Measurements from ENCODE around the gene ICAM1. TPM values are rescaled to one million over a fixed set of nuclear protein-coding genes. Genes with fewer than 3 reads are reported as not detected.

Gene ICAM1
- total and polyA plus RNA-seq, 2 of the 13 experiments (the other 11 are each of a cell fraction or from before 2014, with no cell fraction given): 37.9 to 98.4 TPM

DNA sequence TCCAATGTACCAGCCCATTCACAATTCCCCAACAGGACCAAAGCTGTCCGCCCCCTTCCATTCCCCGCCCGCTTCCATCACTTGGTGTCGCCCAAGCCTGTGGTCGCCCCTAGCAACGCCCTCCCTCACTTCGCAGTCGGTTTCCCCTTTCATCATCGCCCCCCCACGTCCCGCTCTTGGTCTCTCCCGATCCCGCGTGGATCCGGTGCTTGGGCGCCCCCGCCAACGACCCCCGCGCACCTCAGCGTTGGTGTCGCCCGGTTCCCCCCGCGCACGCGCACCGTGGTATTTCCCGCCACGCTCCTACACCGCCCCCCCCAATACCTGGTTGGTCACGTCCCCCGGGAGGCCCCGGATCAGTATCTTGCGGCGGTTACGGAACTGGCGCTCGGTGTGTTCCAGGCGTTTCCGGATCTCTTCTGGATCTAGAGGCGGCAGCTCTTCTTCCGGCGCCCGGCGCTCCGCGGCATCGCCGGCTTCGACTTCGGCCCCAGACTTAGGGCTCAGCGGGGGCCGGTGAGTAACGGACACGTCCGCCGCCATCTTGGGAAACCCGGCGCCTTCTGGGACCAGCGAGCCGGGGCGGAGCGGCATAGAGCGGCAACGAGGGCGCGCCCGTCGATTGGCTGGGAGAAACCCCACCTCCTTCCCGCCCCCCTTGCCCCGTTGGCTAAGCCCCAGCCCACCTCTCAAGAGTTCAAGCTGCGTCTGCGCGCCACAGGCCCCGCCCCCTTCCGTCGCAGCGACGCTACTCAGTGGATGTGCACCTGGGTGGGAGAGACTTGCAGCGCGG is 62.2 kb downstream of the ICAM1 start, which contains the start of gene RAVER1 (continued):
- TF ChIP-seq ZNF790 (CRISPR knock-in tag; IDR thresholded peaks at IDR 0.05; ENCODE audit: borderline replicate concordance) (no peak), ZNF121 (CRISPR knock-in tag; IDR thresholded peaks at IDR 0.05) (no peak), RORA (CRISPR knock-in tag; IDR thresholded peaks at IDR 0.05) (no peak), SIN3B (IDR thresholded peaks at IDR 0.05; ENCODE audit: low read length) (peak; percentile 54; the same call in 1 of the 2 replicates), DMAP1 (CRISPR knock-in tag; IDR thresholded peaks at IDR 0.05) (peak; percentile 90), ZNF557 (CRISPR knock-in tag; IDR thresholded peaks at IDR 0.05) (no peak), IKZF4 (CRISPR knock-in tag; IDR thresholded peaks at IDR 0.05; ENCODE audit: borderline replicate concordance, low read depth, not compliant biosample characterization) (no peak), TCF7L2 (IDR thresholded peaks at IDR 0.05; ENCODE audit: low read depth, low read length) (no peak), RAD51 (IDR thresholded peaks at IDR 0.05; ENCODE audit: borderline replicate concordance) (no peak), ZNF644 (CRISPR knock-in tag; IDR thresholded peaks at IDR 0.05; ENCODE audit: low read depth) (no peak), ZNF558 (CRISPR knock-in tag; IDR thresholded peaks at IDR 0.05; ENCODE audit: borderline replicate concordance) (no peak; the same call in 1 of the 2 replicates), SP1 (IDR thresholded peaks at IDR 0.05) (no peak), SP1 (CRISPR knock-in tag; IDR thresholded peaks at IDR 0.05) (peak; percentile 89)
- TF ChIP-seq, protein P1, sequence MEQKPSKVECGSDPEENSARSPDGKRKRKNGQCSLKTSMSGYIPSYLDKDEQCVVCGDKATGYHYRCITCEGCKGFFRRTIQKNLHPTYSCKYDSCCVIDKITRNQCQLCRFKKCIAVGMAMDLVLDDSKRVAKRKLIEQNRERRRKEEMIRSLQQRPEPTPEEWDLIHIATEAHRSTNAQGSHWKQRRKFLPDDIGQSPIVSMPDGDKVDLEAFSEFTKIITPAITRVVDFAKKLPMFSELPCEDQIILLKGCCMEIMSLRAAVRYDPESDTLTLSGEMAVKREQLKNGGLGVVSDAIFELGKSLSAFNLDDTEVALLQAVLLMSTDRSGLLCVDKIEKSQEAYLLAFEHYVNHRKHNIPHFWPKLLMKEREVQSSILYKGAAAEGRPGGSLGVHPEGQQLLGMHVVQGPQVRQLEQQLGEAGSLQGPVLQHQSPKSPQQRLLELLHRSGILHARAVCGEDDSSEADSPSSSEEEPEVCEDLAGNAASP (CRISPR knock-in tag; IDR thresholded peaks at IDR 0.05; ENCODE audit: borderline replicate concordance): no peak
- TF ChIP-seq, protein P2, sequence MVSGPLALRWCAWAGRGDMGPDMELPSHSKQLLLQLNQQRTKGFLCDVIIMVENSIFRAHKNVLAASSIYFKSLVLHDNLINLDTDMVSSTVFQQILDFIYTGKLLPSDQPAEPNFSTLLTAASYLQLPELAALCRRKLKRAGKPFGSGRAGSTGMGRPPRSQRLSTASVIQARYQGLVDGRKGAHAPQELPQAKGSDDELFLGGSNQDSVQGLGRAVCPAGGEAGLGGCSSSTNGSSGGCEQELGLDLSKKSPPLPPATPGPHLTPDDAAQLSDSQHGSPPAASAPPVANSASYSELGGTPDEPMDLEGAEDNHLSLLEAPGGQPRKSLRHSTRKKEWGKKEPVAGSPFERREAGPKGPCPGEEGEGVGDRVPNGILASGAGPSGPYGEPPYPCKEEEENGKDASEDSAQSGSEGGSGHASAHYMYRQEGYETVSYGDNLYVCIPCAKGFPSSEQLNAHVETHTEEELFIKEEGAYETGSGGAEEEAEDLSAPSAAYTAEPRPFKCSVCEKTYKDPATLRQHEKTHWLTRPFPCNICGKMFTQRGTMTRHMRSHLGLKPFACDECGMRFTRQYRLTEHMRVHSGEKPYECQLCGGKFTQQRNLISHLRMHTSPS (CRISPR knock-in tag; IDR thresholded peaks at IDR 0.05; ENCODE audit: low read depth): no peak; the same call in 1 of the 2 replicates
- TF ChIP-seq, protein P3, sequence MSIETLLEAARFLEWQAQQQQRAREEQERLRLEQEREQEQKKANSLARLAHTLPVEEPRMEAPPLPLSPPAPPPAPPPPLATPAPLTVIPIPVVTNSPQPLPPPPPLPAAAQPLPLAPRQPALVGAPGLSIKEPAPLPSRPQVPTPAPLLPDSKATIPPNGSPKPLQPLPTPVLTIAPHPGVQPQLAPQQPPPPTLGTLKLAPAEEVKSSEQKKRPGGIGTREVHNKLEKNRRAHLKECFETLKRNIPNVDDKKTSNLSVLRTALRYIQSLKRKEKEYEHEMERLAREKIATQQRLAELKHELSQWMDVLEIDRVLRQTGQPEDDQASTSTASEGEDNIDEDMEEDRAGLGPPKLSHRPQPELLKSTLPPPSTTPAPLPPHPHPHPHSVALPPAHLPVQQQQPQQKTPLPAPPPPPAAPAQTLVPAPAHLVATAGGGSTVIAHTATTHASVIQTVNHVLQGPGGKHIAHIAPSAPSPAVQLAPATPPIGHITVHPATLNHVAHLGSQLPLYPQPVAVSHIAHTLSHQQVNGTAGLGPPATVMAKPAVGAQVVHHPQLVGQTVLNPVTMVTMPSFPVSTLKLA (IDR thresholded peaks at IDR 0.05): no peak; the same call in none of the 2 replicates
- TF ChIP-seq, protein P4, sequence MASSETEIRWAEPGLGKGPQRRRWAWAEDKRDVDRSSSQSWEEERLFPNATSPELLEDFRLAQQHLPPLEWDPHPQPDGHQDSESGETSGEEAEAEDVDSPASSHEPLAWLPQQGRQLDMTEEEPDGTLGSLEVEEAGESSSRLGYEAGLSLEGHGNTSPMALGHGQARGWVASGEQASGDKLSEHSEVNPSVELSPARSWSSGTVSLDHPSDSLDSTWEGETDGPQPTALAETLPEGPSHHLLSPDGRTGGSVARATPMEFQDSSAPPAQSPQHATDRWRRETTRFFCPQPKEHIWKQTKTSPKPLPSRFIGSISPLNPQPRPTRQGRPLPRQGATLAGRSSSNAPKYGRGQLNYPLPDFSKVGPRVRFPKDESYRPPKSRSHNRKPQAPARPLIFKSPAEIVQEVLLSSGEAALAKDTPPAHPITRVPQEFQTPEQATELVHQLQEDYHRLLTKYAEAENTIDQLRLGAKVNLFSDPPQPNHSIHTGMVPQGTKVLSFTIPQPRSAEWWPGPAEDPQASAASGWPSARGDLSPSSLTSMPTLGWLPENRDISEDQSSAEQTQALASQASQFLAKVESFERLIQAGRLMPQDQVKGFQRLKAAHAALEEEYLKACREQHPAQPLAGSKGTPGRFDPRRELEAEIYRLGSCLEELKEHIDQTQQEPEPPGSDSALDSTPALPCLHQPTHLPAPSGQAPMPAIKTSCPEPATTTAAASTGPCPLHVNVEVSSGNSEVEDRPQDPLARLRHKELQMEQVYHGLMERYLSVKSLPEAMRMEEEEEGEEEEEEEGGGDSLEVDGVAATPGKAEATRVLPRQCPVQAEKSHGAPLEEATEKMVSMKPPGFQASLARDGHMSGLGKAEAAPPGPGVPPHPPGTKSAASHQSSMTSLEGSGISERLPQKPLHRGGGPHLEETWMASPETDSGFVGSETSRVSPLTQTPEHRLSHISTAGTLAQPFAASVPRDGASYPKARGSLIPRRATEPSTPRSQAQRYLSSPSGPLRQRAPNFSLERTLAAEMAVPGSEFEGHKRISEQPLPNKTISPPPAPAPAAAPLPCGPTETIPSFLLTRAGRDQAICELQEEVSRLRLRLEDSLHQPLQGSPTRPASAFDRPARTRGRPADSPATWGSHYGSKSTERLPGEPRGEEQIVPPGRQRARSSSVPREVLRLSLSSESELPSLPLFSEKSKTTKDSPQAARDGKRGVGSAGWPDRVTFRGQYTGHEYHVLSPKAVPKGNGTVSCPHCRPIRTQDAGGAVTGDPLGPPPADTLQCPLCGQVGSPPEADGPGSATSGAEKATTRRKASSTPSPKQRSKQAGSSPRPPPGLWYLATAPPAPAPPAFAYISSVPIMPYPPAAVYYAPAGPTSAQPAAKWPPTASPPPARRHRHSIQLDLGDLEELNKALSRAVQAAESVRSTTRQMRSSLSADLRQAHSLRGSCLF (CRISPR knock-in tag; IDR thresholded peaks at IDR 0.05; ENCODE audit: borderline replicate concordance): no peak
- TF ChIP-seq, protein P5, sequence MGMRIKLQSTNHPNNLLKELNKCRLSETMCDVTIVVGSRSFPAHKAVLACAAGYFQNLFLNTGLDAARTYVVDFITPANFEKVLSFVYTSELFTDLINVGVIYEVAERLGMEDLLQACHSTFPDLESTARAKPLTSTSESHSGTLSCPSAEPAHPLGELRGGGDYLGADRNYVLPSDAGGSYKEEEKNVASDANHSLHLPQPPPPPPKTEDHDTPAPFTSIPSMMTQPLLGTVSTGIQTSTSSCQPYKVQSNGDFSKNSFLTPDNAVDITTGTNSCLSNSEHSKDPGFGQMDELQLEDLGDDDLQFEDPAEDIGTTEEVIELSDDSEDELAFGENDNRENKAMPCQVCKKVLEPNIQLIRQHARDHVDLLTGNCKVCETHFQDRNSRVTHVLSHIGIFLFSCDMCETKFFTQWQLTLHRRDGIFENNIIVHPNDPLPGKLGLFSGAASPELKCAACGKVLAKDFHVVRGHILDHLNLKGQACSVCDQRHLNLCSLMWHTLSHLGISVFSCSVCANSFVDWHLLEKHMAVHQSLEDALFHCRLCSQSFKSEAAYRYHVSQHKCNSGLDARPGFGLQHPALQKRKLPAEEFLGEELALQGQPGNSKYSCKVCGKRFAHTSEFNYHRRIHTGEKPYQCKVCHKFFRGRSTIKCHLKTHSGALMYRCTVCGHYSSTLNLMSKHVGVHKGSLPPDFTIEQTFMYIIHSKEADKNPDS (CRISPR knock-in tag; IDR thresholded peaks at IDR 0.05): no peak

All from HepG2 (cell line).